WTC11 (cell line): Measurements from ENCODE around the gene DCTPP1. TPM values are rescaled to one million over a fixed set of nuclear protein-coding genes. Genes with fewer than 3 reads are reported as not detected.

ENCODE experiments used
- ATAC-seq: fragments of 200-7000 bp; cut with Tn5 transposase; 2 replicates; pipeline ENCODE4 v1.10.0; 2021; ENCODE audit warnings: mild to moderate bottlenecking, moderate library complexity
- CTCF ChIA-PET: fragments of 300-600 bp; sonication (Branson Sonifier 250); formaldehyde crosslinking; loops from one replicate; lab custom pipeline; 2021; ENCODE audit warnings: antibody characterized with exemption; lab: Charles Lee
- POLR2A ChIA-PET: fragments of 350-600 bp; sonication (Branson Sonifier 250); formaldehyde crosslinking; loops from one replicate; lab custom pipeline; 2021; ENCODE audit warnings: antibody characterized with exemption; lab: Charles Lee
- DNase-seq: peaks from one replicate; pipeline ENCODE4 v3.0.0; 2021; ENCODE audit warnings: low spot score
- H3K27ac Mint-ChIP-seq: 2 replicates; pipeline ENCODE4 v1.8.0; 2021; ENCODE audit warnings: mixed read lengths
- H3K27me3 Mint-ChIP-seq: 2 replicates; pipeline ENCODE4 v1.8.0; 2021; ENCODE audit warnings: low read depth, mild to moderate bottlenecking, moderate library complexity, mixed read lengths
- H3K36me3 Mint-ChIP-seq: 2 replicates; pipeline ENCODE4 v1.8.0; 2021; ENCODE audit warnings: mixed read lengths
- H3K4me1 Mint-ChIP-seq: 2 replicates; pipeline ENCODE4 v1.8.0; 2022; ENCODE audit warnings: mixed read lengths
- H3K4me3 Mint-ChIP-seq: 2 replicates; pipeline ENCODE4 v1.8.0; 2021; ENCODE audit warnings: mild to moderate bottlenecking, moderate library complexity, mixed read lengths
- H3K9me3 Mint-ChIP-seq: 2 replicates; pipeline ENCODE4 v1.8.0; 2021; ENCODE audit warnings: mixed read lengths
- ATF1 ChIP-seq: sonication (generic); formaldehyde crosslinking; IDR thresholded peaks from 2 replicates; pipeline ENCODE4 v1.8.1; 2023; ENCODE audit warnings: mild to moderate bottlenecking, moderate library complexity, missing genetic modification reagents
- CREM ChIP-seq: sonication (generic); formaldehyde crosslinking; IDR thresholded peaks from 2 replicates; pipeline ENCODE4 v1.8.1; 2022; ENCODE audit warnings: mild to moderate bottlenecking, missing genetic modification reagents, moderate library complexity
- ELF4 ChIP-seq: sonication (generic); formaldehyde crosslinking; IDR thresholded peaks from 2 replicates; pipeline ENCODE4 v1.8.1; 2022; ENCODE audit warnings: low read depth, mild to moderate bottlenecking, moderate library complexity, missing genetic modification reagents
- ETV6 ChIP-seq: sonication (generic); formaldehyde crosslinking; IDR thresholded peaks from 2 replicates; pipeline ENCODE4 v1.8.1; 2022; ENCODE audit warnings: mild to moderate bottlenecking, missing genetic modification reagents
- FOXJ3 ChIP-seq: sonication (generic); formaldehyde crosslinking; IDR thresholded peaks from 2 replicates; pipeline ENCODE4 v1.9.0; 2021; ENCODE audit warnings: missing genetic modification reagents, mild to moderate bottlenecking, borderline replicate concordance
- FOXK1 ChIP-seq: sonication (generic); formaldehyde crosslinking; IDR thresholded peaks from 2 replicates; pipeline ENCODE4 v1.8.0; 2022; ENCODE audit warnings: mild to moderate bottlenecking, moderate library complexity, missing genetic modification reagents
- GABPB1 ChIP-seq: sonication (generic); formaldehyde crosslinking; IDR thresholded peaks from 2 replicates; pipeline ENCODE4 v1.8.1; 2023; ENCODE audit warnings: mild to moderate bottlenecking, missing genetic modification reagents
- NFATC4 ChIP-seq: fragments of 250-450 bp; sonication (Bioruptor Pico); IDR thresholded peaks from 2 replicates; pipeline ENCODE4 v1.9.0; 2021; ENCODE audit warnings: mild to moderate bottlenecking
- SOX15 ChIP-seq: fragments of 250-450 bp; sonication (Bioruptor Pico); IDR thresholded peaks from 2 replicates; pipeline ENCODE4 v1.9.0; 2021; ENCODE audit warnings: mild to moderate bottlenecking
- SP1 ChIP-seq: sonication (generic); formaldehyde crosslinking; conservative IDR thresholded peaks from 2 replicates; pipeline ENCODE4 v1.8.1; 2022; ENCODE audit warnings: missing genetic modification reagents
- TP53 ChIP-seq: sonication (generic); formaldehyde crosslinking; IDR thresholded peaks from 2 replicates; pipeline ENCODE4 v1.8.1; 2023; ENCODE audit warnings: mild to moderate bottlenecking, missing genetic modification reagents
- ZNF121 ChIP-seq: sonication (generic); formaldehyde crosslinking; IDR thresholded peaks from 2 replicates; pipeline ENCODE4 v1.8.0; 2023; ENCODE audit warnings: missing genetic modification reagents
- ZNF219 ChIP-seq: sonication (generic); formaldehyde crosslinking; IDR thresholded peaks from 2 replicates; pipeline ENCODE4 v1.8.0; 2023; ENCODE audit warnings: missing genetic modification reagents, mild to moderate bottlenecking, borderline replicate concordance
- ZNF317 ChIP-seq: sonication (generic); formaldehyde crosslinking; IDR thresholded peaks from 2 replicates; pipeline ENCODE4 v1.8.1; 2023; ENCODE audit warnings: low read depth, mild to moderate bottlenecking, moderate library complexity, missing genetic modification reagents, borderline replicate concordance
- ZNF416 ChIP-seq: fragments of 250-450 bp; sonication (Bioruptor Pico); IDR thresholded peaks from 2 replicates; pipeline ENCODE4 v1.9.0; 2021; ENCODE audit warnings: mild to moderate bottlenecking, inconsistent platforms
- total RNA-seq: library from RNA; stranded (reverse); gene quantifications from 3 replicates; pipeline ENCODE4 v1.2.3, GENCODE V29; 2021
- TF ChIP-seq, protein P1 (sequence below): sonication (generic); formaldehyde crosslinking; IDR thresholded peaks from 2 replicates; pipeline ENCODE4 v1.8.0; 2022; ENCODE audit warnings: mild to moderate bottlenecking, missing genetic modification reagents
- TF ChIP-seq, protein P2 (sequence below): sonication (generic); formaldehyde crosslinking; IDR thresholded peaks from 2 replicates; pipeline ENCODE4 v1.8.1; 2023; ENCODE audit warnings: mild to moderate bottlenecking, missing genetic modification reagents
- TF ChIP-seq, protein P3 (sequence below): sonication (generic); formaldehyde crosslinking; IDR thresholded peaks from 2 replicates; pipeline ENCODE4 v1.8.1; 2023; ENCODE audit warnings: mild to moderate bottlenecking, missing genetic modification reagents, moderate library complexity
- TF ChIP-seq, protein P4 (sequence below): sonication (generic); formaldehyde crosslinking; IDR thresholded peaks from 2 replicates; pipeline ENCODE4 v1.8.0; 2022; ENCODE audit warnings: missing genetic modification reagents

The DCTPP1 gene
- total RNA-seq, 1 experiment from 2014 or later, result 70.5 TPM

DNA sequence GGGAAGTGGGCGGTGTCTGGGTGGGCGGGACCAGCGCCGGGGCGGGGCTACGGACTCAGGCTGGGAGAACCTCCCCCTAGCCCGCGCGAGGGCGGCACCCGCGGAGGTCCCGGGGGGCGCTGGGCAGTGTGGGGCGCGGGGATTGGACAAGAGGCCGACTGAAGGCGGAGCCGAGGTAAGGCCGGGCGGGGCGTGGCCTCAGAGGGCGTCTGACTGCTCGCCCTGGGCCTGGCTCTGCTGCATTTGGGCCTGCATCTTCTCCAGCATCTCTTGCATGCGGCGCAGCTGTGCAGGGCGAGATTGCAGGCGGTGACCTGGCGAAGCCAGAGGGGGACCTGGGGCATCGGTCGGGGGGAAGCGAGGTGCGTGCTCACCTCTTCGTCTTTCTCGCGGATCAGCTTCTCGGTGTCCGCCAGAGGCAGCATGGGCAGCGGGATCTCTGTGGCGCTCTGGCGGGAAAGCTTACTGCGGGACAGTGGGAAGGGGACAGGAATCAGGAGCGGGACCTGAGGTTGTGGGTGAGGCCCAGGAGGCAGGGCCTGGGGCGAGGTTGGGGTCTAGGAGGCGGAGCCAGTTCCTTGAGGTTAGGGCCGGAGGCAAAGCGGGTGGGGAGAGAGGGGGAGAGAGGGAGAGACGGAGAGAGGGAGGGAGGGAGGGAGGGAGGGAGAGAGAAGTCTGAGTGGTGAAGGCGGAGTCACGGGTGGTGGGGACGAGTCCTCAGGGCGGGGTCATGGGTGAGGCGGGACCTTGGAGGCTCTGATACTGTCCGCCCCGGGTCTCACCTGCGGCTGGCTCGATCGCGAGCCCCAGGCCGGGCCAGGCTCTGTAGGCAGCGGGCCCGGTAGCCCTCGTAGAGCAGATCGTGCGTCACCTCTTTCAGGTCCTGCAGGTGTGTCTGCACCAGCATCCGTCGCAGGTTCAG lies 51.3 kb downstream of the DCTPP1 start (continued):
- TF ChIP-seq, protein P1, sequence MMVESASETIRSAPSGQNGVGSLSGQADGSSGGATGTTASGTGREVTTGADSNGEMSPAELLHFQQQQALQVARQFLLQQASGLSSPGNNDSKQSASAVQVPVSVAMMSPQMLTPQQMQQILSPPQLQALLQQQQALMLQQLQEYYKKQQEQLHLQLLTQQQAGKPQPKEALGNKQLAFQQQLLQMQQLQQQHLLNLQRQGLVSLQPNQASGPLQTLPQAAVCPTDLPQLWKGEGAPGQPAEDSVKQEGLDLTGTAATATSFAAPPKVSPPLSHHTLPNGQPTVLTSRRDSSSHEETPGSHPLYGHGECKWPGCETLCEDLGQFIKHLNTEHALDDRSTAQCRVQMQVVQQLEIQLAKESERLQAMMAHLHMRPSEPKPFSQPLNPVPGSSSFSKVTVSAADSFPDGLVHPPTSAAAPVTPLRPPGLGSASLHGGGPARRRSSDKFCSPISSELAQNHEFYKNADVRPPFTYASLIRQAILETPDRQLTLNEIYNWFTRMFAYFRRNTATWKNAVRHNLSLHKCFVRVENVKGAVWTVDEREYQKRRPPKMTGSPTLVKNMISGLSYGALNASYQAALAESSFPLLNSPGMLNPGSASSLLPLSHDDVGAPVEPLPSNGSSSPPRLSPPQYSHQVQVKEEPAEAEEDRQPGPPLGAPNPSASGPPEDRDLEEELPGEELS (CRISPR knock-in tag), result peak; percentile 94
- TF ChIP-seq ZNF416 (CRISPR knock-in tag), result 0 out of 2 replicates have a peak, but pooled peaks have one; percentile 7
- TF ChIP-seq SOX15 (CRISPR knock-in tag), result no peak
- peak; percentile 67 for TF ChIP-seq ETV6 (CRISPR knock-in tag)
- TF ChIP-seq SP1 (CRISPR knock-in tag), result peak; percentile 53; the same call in 1 of the 2 replicates
- 0 out of 2 replicates have a peak, but pooled peaks have one; percentile 12 for TF ChIP-seq FOXK1 (CRISPR knock-in tag)

DNA sequence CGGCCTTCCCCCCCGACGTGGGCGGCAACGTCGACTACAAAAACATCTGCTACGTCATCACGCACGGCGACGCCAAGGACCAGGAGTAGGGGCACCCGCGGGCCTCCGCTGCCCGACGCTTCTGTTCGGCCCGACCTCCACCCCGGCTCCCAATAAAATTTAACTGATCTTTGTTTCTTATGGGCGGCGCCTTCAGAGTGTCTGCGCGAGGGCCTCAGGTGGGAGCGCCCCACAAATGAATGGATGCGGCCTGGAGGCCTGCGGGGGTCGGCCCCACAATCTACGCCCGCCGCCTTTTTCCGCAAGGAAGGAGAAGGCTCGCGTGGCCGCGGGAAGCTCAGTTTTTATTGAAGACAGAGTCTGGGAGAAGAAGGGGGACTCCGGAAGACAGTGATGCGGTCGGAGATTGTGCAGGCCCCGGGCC lies 52.0 kb downstream of the DCTPP1 start:
- Mint-ChIP-seq H3K4me1 (peaks cover 14% of the 10 kb centered on the region), H3K4me3 (peak overlapping the region; percentile 96), H3K9me3 (no peaks in the 10 kb centered on the region), H3K27me3 (peaks cover 7% of the 10 kb centered on the region), H3K27ac (peak overlapping the region; percentile 100), H3K36me3 (0 out of 2 replicates have a peak, but pooled peaks cover 2% of the 10 kb centered on the region)
- ChIA-PET POLR2A (interaction anchor here (0.6 to 2.3 kb wide), 4 partner anchors 18 to 40 kb away, joined by 3 to 9 read pairs (median 6); partner anchors contain the start of gene ZNF48), CTCF (interaction anchor here (0.6 to 1.8 kb wide), 5 partner anchors 9 to 266 kb away, joined by 3 to 7 read pairs (median 4); partner anchors contain the start of gene ZNF48)
- DNase-seq (peak; percentile 89), ATAC-seq (peak; percentile 38)
- TF ChIP-seq NFATC4 (CRISPR knock-in tag) (no peak), CREM (CRISPR knock-in tag) (peak; percentile 85), ZNF121 (CRISPR knock-in tag) (peak; percentile 91), TP53 (CRISPR knock-in tag) (no peak), FOXJ3 (CRISPR knock-in tag) (no peak), GABPB1 (CRISPR knock-in tag) (no peak; the same call in 1 of the 2 replicates), ELF4 (no peak), ZNF317 (CRISPR knock-in tag) (no peak), ATF1 (CRISPR knock-in tag) (no peak), SP1 (CRISPR knock-in tag) (no peak; the same call in 1 of the 2 replicates), FOXK1 (CRISPR knock-in tag) (peak; percentile 81; the same call in 1 of the 2 replicates), ZNF219 (no peak)
- TF ChIP-seq, protein P2, sequence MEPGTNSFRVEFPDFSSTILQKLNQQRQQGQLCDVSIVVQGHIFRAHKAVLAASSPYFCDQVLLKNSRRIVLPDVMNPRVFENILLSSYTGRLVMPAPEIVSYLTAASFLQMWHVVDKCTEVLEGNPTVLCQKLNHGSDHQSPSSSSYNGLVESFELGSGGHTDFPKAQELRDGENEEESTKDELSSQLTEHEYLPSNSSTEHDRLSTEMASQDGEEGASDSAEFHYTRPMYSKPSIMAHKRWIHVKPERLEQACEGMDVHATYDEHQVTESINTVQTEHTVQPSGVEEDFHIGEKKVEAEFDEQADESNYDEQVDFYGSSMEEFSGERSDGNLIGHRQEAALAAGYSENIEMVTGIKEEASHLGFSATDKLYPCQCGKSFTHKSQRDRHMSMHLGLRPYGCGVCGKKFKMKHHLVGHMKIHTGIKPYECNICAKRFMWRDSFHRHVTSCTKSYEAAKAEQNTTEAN (CRISPR knock-in tag), result no peak
- TF ChIP-seq, protein P3, sequence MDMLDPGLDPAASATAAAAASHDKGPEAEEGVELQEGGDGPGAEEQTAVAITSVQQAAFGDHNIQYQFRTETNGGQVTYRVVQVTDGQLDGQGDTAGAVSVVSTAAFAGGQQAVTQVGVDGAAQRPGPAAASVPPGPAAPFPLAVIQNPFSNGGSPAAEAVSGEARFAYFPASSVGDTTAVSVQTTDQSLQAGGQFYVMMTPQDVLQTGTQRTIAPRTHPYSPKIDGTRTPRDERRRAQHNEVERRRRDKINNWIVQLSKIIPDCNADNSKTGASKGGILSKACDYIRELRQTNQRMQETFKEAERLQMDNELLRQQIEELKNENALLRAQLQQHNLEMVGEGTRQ (CRISPR knock-in tag), result peak; percentile 38; the same call in 1 of the 2 replicates
- TF ChIP-seq, protein P4, sequence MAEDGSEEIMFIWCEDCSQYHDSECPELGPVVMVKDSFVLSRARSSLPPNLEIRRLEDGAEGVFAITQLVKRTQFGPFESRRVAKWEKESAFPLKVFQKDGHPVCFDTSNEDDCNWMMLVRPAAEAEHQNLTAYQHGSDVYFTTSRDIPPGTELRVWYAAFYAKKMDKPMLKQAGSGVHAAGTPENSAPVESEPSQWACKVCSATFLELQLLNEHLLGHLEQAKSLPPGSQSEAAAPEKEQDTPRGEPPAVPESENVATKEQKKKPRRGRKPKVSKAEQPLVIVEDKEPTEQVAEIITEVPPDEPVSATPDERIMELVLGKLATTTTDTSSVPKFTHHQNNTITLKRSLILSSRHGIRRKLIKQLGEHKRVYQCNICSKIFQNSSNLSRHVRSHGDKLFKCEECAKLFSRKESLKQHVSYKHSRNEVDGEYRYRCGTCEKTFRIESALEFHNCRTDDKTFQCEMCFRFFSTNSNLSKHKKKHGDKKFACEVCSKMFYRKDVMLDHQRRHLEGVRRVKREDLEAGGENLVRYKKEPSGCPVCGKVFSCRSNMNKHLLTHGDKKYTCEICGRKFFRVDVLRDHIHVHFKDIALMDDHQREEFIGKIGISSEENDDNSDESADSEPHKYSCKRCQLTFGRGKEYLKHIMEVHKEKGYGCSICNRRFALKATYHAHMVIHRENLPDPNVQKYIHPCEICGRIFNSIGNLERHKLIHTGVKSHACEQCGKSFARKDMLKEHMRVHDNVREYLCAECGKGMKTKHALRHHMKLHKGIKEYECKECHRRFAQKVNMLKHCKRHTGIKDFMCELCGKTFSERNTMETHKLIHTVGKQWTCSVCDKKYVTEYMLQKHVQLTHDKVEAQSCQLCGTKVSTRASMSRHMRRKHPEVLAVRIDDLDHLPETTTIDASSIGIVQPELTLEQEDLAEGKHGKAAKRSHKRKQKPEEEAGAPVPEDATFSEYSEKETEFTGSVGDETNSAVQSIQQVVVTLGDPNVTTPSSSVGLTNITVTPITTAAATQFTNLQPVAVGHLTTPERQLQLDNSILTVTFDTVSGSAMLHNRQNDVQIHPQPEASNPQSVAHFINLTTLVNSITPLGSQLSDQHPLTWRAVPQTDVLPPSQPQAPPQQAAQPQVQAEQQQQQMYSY (CRISPR knock-in tag), result 0 out of 2 replicates have a peak, but pooled peaks have one; percentile 6
